HG03521 (cell line): ENCODE data around the gene EPC2.
A peak's percentile ranks its signal among the peaks of the same experiment; 100 is the strongest.
"Not testable (repeated sequence)": the region's sequence is repeated elsewhere in the genome, so short reads cannot be mapped to it uniquely, and the experiment has no call there.

ENCODE experiments used
- ATAC-seq: cut with Tn5 transposase; IDR thresholded peaks from one replicate; pipeline ENCODE4 v1.9.1; 2021; ENCODE audit warnings: mild to moderate bottlenecking, moderate library complexity; ENCODE audit not compliant: unreplicated experiment

EPC2 gene

GRCh38 chr2:148640767-148641166 lies 3.8 kb upstream of the EPC2 start:
- ATAC-seq: no peak

GRCh38 chr2:148642112-148642744 lies 2.3 kb upstream of the EPC2 start:
- no peak for ATAC-seq

- ATAC-seq: no peak
Measured at GRCh38 chr2:148642891-148643416, 1.6 kb upstream of the EPC2 start.

GRCh38 chr2:148643421-148643820 lies 1.1 kb upstream of the EPC2 start:
- no peak for ATAC-seq

- ATAC-seq: peak; percentile 44
Measured at GRCh38 chr2:148644883-148645538, 460 bp downstream of the EPC2 start.

- ATAC-seq: peak; percentile 38
Measured at GRCh38 chr2:148645539-148646230, 1.1 kb downstream of the EPC2 start.

GRCh38 chr2:148646231-148646559 lies 1.6 kb downstream of the EPC2 start:
- no peak for ATAC-seq

GRCh38 chr2:148647711-148648110 lies 3.2 kb downstream of the EPC2 start:
- ATAC-seq: not testable (repeated sequence)

GRCh38 chr2:148649936-148650335 lies 5.4 kb downstream of the EPC2 start:
- no peak for ATAC-seq

- no peak for ATAC-seq
Measured at GRCh38 chr2:148650881-148651280, 6.3 kb downstream of the EPC2 start.

GRCh38 chr2:148651972-148652371 lies 7.4 kb downstream of the EPC2 start:
- ATAC-seq: no peak

- ATAC-seq: peak; percentile 73
Measured at GRCh38 chr2:148653437-148653836, 8.9 kb downstream of the EPC2 start.

- no peak for ATAC-seq
Measured at GRCh38 chr2:148654435-148654834, 9.9 kb downstream of the EPC2 start.

- ATAC-seq: no peak
Measured at GRCh38 chr2:148656516-148656915, 12.0 kb downstream of the EPC2 start.

- peak; percentile 91 for ATAC-seq
Measured at GRCh38 chr2:148658807-148659722, 14.5 kb downstream of the EPC2 start.

GRCh38 chr2:148660999-148661398 lies 16.4 kb downstream of the EPC2 start:
- ATAC-seq: no peak

GRCh38 chr2:148662332-148662731 lies 17.8 kb downstream of the EPC2 start:
- not testable (repeated sequence) for ATAC-seq

GRCh38 chr2:148664229-148664628 lies 19.7 kb downstream of the EPC2 start:
- no peak for ATAC-seq

- no peak for ATAC-seq
Measured at GRCh38 chr2:148666555-148666954, 22.0 kb downstream of the EPC2 start.

- ATAC-seq: no peak
Measured at GRCh38 chr2:148667113-148667836, 22.7 kb downstream of the EPC2 start.
